SJSA1 (cell line): ENCODE data around the gene PPARD. TPM values are rescaled to one million over a fixed set of nuclear protein-coding genes. Genes with fewer than 3 reads are reported as not detected.

Experiments used
- DNase-seq, 2 experiments: peaks; one replicate each; pipeline ENCODE4 v3.0.0-alpha.2; 2015 to 2020; ENCODE audit warnings: low spot score in 2 of 2, low read depth in 1 of 2
- H3K27ac ChIP-seq: fragments of 250-450 bp; sonication (Bioruptor Pico); 2 replicates; pipeline ENCODE4 v1.5.1; 2020; ENCODE audit warnings: mild to moderate bottlenecking, moderate library complexity
- H3K27me3 ChIP-seq: fragments of 250-450 bp; sonication (Bioruptor Pico); replicated peaks from 2 replicates; pipeline ENCODE4 v1.5.1; 2020; ENCODE audit warnings: mild to moderate bottlenecking, moderate library complexity
- H3K36me3 ChIP-seq: fragments of 250-450 bp; sonication (Bioruptor Pico); 2 replicates; pipeline ENCODE4 v1.5.1; 2020; ENCODE audit warnings: mild to moderate bottlenecking
- H3K4me1 ChIP-seq: fragments of 250-450 bp; sonication (Bioruptor Pico); replicated peaks from 2 replicates; pipeline ENCODE4 v1.6.1; 2021; ENCODE audit warnings: mild to moderate bottlenecking
- H3K4me3 ChIP-seq: fragments of 250-450 bp; sonication (Bioruptor Pico); 2 replicates; pipeline ENCODE4 v1.5.1; 2020; ENCODE audit warnings: mild to moderate bottlenecking
- H3K9me3 ChIP-seq: fragments of 250-450 bp; sonication (Bioruptor Pico); replicated peaks from 2 replicates; pipeline ENCODE4 v1.5.1; 2020; ENCODE audit warnings: mild to moderate bottlenecking
- total RNA-seq: library from RNA; depleted of rRNA; stranded (reverse); fragments of >200 nt; shearing (Covaris generic); gene quantifications from 2 replicates; pipeline ENCODE4 v1.2.3, GENCODE V29; 2014

PPARD gene
- total RNA-seq, 1 experiment from 2014 or later, result 10.3 TPM

DNA sequence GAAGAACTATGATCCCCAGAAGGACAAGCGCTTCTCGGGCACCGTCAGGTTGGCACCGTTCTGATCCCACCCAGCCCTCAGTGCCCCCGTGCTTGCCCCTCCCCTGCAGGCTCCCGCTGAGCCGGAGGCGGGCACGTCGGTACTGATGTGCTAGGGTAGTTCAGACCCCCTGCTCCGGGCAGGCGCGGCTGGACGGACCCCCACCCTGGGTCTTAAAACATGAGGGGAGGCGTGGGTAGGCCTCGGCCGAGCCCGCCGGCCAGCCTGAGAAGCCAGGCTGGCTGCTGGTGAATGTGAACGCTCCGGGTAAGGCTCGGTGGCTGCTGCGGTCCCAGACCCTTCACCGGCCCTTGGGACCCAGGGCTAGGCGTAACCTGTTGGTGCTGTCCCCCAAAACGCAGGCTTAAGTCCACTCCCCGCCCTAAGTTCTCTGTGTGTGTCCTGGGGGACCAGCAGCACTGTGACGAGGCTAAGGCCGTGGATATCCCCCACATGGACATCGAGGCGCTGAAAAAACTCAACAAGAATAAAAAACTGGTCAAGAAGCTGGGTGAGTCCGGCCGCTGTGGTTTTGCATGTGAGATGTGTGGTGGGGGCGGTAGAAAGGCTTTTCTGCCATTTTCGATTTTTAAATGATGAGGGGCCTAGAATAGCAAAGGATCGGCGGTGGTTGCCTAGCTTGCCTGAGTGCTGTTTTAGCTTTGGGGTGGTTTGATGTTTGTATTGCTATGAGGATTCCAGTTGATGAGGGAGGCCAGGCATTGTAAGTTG lies 126.8 kb downstream of the PPARD start:
- H3K36me3 ChIP-seq, result peaks cover 80% of the 10 kb centered on the region

DNA sequence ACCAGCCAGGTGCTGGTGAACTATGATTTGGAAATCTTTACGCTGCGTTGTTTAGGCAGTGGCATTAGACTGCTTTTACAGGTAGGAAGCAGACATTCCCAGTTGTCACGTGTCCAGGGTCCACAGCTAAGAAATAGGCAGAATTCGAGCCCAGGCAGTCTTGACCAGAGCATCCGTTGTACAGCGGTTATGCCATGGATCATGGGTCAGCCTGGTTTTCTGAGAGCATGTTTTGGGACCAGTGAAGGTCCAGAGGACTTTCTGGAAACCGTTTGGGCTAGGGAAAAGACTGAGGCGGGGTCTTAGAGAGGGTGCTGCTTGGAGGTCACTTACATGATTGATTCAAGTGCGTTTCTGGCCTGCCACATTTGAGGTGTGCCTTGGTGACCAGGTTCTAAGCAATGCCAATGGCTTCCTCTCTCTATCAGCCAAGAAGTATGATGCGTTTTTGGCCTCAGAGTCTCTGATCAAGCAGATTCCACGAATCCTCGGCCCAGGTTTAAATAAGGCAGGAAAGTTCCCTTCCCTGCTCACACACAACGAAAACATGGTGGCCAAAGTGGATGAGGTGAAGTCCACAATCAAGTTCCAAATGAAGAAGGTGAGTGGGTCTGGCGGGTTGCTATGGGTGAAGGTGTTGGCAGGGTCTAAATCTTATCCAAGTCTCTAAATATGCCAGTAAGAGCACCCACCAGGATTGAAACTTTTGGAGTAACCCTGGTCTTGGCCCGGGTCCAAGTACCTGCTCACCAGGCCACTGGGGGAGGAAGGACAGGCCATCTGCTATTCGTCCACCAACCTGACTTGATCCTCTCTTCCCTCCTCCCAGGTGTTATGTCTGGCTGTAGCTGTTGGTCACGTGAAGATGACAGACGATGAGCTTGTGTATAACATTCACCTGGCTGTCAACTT lies 127.6 kb downstream of the PPARD start:
- Histone ChIP-seq H3K9me3 (no peaks in the 10 kb centered on the region), H3K4me3 (peak overlapping the region; percentile 83), H3K4me1 (peaks cover 34% of the 10 kb centered on the region), H3K27me3 (no peaks in the 10 kb centered on the region), H3K36me3 (peaks cover 88% of the 10 kb centered on the region), H3K27ac (no peak overlapping the region)
- no peak for DNase-seq

More for the DNA sequence above, 126.8 kb downstream of the PPARD start:
- Histone ChIP-seq H3K4me1 (peaks cover 34% of the 10 kb centered on the region), H3K27me3 (no peaks in the 10 kb centered on the region), H3K9me3 (no peaks in the 10 kb centered on the region), H3K4me3 (peak overlapping the region; percentile 83), H3K27ac (peak overlapping the region; percentile 77)
- peak in 1 of 2 experiments; percentile 27 for DNase-seq

DNA sequence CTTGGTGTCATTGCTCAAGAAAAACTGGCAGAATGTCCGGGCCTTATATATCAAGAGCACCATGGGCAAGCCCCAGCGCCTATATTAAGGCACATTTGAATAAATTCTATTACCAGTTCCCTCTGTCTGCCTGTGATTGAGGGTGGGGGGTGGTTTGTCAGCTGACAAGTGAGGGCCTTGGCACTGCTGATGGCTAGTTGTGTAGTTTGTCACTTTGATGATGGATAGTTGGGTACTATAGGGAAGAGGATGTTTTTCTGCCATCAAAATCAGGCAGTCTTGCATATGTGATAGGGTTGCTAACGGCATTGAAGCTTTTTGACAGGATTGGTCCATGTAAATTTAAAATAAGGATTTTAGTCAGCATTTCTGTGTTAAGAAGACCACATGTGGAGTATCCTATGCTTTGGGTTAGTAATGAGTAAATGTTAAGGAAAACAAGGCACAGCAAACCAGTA lies 128.3 kb downstream of the PPARD start:
- Histone ChIP-seq H3K27ac (no peak overlapping the region), H3K27me3 (no peaks in the 10 kb centered on the region), H3K9me3 (no peaks in the 10 kb centered on the region), H3K4me3 (peak overlapping the region; percentile 83; the same call in 1 of the 2 replicates), H3K36me3 (peaks cover 90% of the 10 kb centered on the region), H3K4me1 (peaks cover 34% of the 10 kb centered on the region)
- DNase-seq, result no peak

DNA sequence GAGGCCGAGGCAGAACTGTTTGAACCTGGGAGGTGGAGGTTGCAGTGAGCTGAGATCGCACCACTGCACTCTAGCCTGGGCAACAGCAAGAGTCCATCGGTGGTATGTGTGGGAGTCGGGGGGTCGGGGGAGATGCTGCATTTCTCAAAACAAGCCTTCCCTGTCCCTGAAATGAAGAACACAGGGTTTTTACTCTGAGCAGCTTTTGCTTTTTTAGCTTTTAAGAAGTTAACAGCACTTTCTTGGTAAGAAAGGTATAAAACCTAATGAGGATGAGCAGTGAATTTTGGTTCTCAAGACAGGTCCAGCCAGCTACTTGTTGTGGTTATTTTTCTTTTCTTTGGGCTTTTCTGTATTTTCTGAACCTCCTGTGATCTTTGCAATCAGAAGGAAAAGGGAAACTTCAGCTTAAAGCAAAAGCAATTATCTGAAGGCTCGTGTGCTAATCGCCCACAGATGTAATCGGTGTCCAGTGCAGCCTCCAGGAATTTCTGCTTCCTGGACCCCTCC lies 129.5 kb downstream of the PPARD start:
- Histone ChIP-seq H3K4me1 (peaks cover 34% of the 10 kb centered on the region), H3K36me3 (peaks cover 85% of the 10 kb centered on the region)

DNA sequence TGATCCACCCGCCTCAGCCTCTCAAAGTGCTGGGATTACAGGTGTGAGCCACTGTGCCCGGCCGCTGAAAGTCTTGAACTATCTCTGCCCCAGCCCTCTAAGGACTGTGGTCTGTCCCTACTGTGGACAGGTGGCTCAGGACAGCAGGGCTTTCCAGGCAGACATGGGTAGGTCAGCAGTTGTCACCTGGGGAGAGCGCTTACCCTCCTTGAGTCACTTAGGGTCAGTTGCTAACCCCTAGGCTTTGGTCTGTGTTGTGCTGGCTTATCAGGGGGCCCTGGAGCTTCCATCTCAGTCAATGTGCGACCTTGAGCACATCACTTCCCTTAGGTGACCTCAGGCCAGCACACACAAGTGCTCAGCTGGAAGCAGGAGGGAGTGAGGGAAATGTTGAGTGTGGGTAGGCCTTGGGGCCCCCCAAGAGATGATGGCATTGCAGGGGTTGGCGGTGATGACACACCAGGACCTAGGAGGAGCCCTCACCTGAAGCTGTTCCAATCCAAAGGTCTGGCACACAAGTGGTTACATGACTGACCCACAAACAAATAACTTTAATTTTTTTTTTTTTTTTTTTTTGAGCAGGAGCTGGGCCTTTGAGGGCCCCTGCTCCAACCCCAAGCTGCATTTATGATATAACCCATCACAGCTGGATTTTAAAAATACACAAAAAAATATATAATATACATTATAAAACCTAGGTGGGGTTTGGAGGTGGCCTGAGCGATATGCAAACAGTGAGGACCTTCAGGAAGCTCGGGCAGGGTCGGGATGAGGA lies 130.9 kb downstream of the PPARD start:
- no peak for DNase-seq
- H3K27me3 ChIP-seq, result no peaks in the 10 kb centered on the region
- no peak overlapping the region for H3K4me3 ChIP-seq
- H3K36me3 ChIP-seq, result peaks cover 89% of the 10 kb centered on the region
- H3K9me3 ChIP-seq, result no peaks in the 10 kb centered on the region
- peaks cover 27% of the 10 kb centered on the region for H3K4me1 ChIP-seq
- H3K27ac ChIP-seq, result no peak overlapping the region

More for the DNA sequence above, 129.5 kb downstream of the PPARD start:
- H3K9me3 ChIP-seq, result no peaks in the 10 kb centered on the region
- DNase-seq, result no peak
- H3K4me3 ChIP-seq, result no peak overlapping the region
- H3K27ac ChIP-seq, result no peak overlapping the region
- no peaks in the 10 kb centered on the region for H3K27me3 ChIP-seq

DNA sequence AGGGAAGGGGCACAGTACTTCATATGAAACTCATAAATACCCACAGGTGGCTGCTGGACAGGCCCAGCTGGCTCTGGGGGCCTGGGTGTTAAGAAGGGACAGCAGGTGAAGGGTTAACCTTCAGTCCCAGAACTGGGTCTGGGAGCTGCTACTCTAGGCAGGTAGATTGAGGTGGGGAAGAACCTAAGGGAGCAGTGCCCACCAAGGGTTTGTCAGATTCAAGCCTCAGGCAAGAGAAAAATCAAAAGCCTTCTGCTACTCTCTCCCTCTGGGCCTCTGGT lies 131.4 kb downstream of the PPARD start:
- peaks cover 87% of the 10 kb centered on the region for H3K36me3 ChIP-seq
- DNase-seq, result no peak
- no peaks in the 10 kb centered on the region for H3K27me3 ChIP-seq
- H3K27ac ChIP-seq, result no peak overlapping the region
- H3K4me3 ChIP-seq, result no peak overlapping the region
- H3K4me1 ChIP-seq, result peaks cover 27% of the 10 kb centered on the region
- H3K9me3 ChIP-seq, result no peaks in the 10 kb centered on the region

DNA sequence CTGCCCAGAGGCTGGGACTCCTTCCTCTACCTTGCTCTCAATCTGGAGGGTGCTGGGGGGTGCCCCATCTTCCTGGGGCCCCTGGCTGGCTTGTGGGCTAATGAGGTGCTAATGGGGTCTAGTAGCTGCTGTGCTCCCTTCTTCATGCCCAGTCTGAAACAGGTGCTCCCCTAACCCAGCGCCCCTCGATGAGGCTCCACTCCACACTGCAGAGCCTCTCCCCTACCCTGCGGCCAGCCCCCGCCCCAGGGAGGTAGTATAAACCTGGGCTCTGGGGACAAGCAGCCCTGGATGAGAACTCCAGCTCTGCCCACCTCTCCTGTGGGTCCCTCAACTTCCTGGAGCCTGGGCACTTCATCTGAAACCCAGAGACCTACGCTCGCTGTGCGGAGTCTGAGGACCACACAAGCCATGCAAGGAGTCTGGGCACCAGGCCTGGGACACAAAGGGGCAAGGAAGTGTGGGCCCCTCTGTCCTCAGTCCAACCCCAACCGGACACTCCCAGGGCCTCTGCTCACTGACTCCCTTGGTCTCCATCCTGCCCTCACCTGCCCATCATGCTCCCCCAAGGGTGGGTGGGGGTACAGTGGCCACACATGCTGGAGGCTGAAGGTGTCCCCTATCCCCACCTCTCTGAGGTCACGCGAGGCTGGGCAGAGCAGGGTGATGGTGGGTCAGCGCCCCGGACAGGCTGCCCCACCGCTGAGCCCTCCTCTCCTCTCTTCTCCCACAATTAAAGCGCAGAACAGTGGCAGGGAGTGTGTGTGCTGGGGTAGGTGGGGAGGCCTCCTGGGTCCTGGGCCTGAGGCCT lies 132.0 kb downstream of the PPARD start:
- no peak for DNase-seq
- Histone ChIP-seq H3K36me3 (peaks cover 86% of the 10 kb centered on the region), H3K27me3 (no peaks in the 10 kb centered on the region), H3K27ac (no peak overlapping the region), H3K4me3 (no peak overlapping the region), H3K4me1 (peaks cover 27% of the 10 kb centered on the region), H3K9me3 (no peaks in the 10 kb centered on the region)

DNA sequence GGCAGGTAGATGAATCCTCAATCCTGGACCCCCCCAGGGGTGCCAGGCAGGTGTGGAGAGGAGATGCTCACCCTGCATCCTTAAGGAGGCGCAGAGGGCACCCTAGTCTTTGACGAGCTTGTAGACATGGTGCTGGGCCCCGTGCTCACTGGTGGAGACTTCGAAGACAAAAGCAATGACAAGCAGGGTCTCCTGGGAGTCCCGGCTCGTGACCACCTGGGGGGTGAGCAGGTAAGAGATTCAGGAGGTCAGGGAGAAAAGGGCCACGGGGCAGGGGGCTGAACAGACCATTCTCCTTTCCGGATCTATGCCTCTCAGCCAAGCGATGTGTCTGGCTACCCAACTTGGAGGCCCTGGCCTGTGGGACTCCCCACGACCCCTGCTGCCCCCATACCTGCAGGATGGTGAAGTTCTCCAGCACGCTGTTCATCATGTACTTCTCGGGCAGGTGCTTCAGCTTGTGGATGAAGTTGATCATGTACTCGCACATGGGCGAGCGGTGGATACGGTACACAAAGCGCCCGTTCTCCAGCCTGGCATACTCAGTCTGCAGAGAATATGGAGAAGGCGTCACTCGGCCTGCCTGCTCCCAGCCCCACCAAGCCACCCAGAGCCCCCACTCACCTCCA lies 132.7 kb downstream of the PPARD start:
- H3K4me3 ChIP-seq, result no peak overlapping the region
- no peaks in the 10 kb centered on the region for H3K27me3 ChIP-seq
- H3K36me3 ChIP-seq, result peaks cover 86% of the 10 kb centered on the region

DNA sequence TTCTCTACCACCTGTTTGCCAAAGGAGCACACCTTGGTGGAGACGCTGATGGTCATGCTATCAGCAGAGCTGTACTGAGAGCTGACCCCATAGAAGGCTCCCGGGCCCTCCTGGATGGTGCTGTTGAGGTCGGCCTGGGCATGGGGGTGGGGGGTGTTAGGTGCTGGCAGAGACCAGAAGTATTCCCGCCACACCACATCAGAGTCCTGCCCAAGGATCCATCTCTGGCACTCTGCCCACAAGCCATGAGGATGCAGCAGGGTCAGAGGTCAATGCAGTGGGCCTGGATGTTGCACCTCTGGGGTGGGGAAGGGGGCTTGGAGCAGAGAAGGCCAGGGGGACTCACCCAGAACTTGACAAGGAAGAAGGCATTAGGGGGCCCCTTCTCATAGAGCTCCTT lies 133.2 kb downstream of the PPARD start:
- no peaks in the 10 kb centered on the region for H3K27me3 ChIP-seq
- no peak overlapping the region for H3K4me3 ChIP-seq
- peaks cover 18% of the 10 kb centered on the region for H3K4me1 ChIP-seq
- no peak overlapping the region for H3K27ac ChIP-seq
- peaks cover 86% of the 10 kb centered on the region for H3K36me3 ChIP-seq
- DNase-seq, result no peak
- H3K9me3 ChIP-seq, result no peaks in the 10 kb centered on the region

More for the DNA sequence above, 132.7 kb downstream of the PPARD start:
- DNase-seq, result no peak
- Histone ChIP-seq H3K4me1 (peaks cover 24% of the 10 kb centered on the region), H3K27ac (no peak overlapping the region), H3K9me3 (no peaks in the 10 kb centered on the region)

DNA sequence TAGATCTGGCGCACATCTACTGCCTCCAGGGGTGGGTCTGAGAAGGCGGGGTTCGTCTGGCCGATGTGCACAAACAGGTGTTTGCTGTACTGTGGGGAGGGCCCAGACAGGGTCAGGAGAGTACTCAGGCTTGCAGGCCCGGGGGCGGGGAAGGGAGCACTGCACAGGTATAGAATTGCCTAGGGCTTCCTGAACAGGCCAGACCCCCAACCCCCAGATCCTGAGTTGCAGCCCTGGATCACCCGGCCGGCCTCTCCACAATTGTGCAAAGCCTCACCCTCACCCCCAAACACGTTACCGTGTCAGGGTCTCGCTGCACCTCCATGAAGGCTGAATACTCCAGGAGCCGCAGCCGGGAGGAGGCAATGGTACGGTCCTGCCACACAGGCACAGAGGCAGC lies 133.6 kb downstream of the PPARD start:
- H3K36me3 ChIP-seq, result peaks cover 86% of the 10 kb centered on the region
- peaks cover 14% of the 10 kb centered on the region for H3K4me1 ChIP-seq
- no peak for DNase-seq
- no peak overlapping the region for H3K4me3 ChIP-seq
- no peak overlapping the region for H3K27ac ChIP-seq
- H3K9me3 ChIP-seq, result no peaks in the 10 kb centered on the region
- no peaks in the 10 kb centered on the region for H3K27me3 ChIP-seq

DNA sequence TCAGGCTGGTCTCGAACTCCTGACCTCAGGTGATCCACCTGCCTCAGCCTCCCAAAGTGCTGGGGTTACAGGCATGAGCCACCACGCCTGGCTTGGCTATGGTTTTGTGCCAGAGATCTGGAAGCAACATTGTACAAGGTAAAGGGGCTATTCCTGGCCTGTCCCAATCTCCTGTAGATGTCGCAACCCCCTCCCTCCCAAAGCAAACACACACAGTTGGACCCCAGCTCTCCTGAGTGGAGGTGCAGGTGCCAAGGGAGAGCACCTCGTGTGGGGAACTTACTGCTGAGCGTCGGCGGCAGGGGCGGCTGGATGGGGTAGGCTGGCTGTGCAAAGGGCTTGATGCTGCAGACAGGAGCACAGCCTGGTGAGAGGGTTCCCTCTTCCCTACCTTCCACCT lies 134.7 kb downstream of the PPARD start:
- no peak overlapping the region for H3K27ac ChIP-seq
- H3K9me3 ChIP-seq, result no peaks in the 10 kb centered on the region
- DNase-seq, result no peak
- H3K27me3 ChIP-seq, result no peaks in the 10 kb centered on the region
- peaks cover 4% of the 10 kb centered on the region for H3K4me1 ChIP-seq
- H3K4me3 ChIP-seq, result no peak overlapping the region
- peaks cover 82% of the 10 kb centered on the region for H3K36me3 ChIP-seq
